Transverse colon (tissue), 4 donors: ENCODE measurements around the gene KXD1. TPM values are rescaled to one million over a fixed set of nuclear protein-coding genes. Genes with fewer than 3 reads are reported as not detected.
A peak's percentile ranks its signal among the peaks of the same experiment; 100 is the strongest.

Experiments used
- DNase-seq: peaks from one replicate; pipeline ENCODE4 v3.0.0-alpha.2; 2019
- H3K27ac ChIP-seq, 4 donors: fragments of 200-600 bp; sonication (generic); 2 replicates each; pipeline ENCODE4 v1.5.1; 2016 to 2018; ENCODE audit warnings: inconsistent platforms in 4 of 4
- H3K27me3 ChIP-seq: fragments of 200-600 bp; sonication (generic); 2 replicates; pipeline ENCODE4 v1.5.1; 2017; ENCODE audit warnings: inconsistent platforms
- H3K36me3 ChIP-seq, 4 donors: fragments of 200-600 bp; sonication (generic); 2 replicates each; pipeline ENCODE4 v1.5.1; 2017 to 2019; ENCODE audit warnings: inconsistent platforms in 4 of 4
- H3K4me1 ChIP-seq, 4 donors: fragments of 200-600 bp; sonication (generic); 2 replicates each; pipeline ENCODE4 v1.5.1; 2017 to 2020; ENCODE audit warnings: inconsistent platforms in 4 of 4
- H3K4me3 ChIP-seq, 4 donors: fragments of 200-600 bp; sonication (generic); 1 replicate in 1 of 4; 2 replicates in 3 of 4; pipeline versions ENCODE4 v1.5.1 to v1.6.1; 2017 to 2019; ENCODE audit warnings: inconsistent platforms in 4 of 4
- H3K9me3 ChIP-seq, 2 donors: fragments of 200-600 bp; sonication (generic); 2 replicates each; pipeline ENCODE4 v1.5.1; 2017 to 2019; ENCODE audit warnings: inconsistent platforms in 2 of 2
- EP300 ChIP-seq: sonication (generic); formaldehyde crosslinking; IDR thresholded peaks from one replicate; pipeline ENCODE4 v1.6.1; 2017; ENCODE audit warnings: antibody characterized with exemption, low read depth
- POLR2A ChIP-seq: fragments of 450-650 bp; IDR thresholded peaks from one replicate; pipeline ENCODE4 v1.6.1; 2016; ENCODE audit warnings: antibody characterized with exemption, mild to moderate bottlenecking, moderate library complexity
- POLR2AphosphoS5 ChIP-seq, 3 donors: sonication (generic); formaldehyde crosslinking; IDR thresholded peaks; one replicate each; pipeline ENCODE4 v1.6.1; 2016; ENCODE audit warnings: antibody characterized with exemption in 3 of 3
- WGBS, 2 donors: methylation state at CpG; one replicate each; pipeline ENCODE4 v1.1.5; 2018; ENCODE audit warnings: low coverage in 1 of 2; 5-methylcytosine and 5-hydroxymethylcytosine counted together
- in situ Hi-C, 4 donors: fragments of 200-750 bp; cut with MboI; loops; one replicate each; pipeline versions ENCODE4 v1.15.0 to v1.15.1; 2017; ENCODE audit warnings: low sequenced_read_pairs in 3 of 4, low pct_ligation_motif_present in 1 of 4, low pct_unique_long_range_greater_than_20kb in 1 of 4
- intact Hi-C: fragments of 100-400 bp; cut with DNase I; formaldehyde crosslinking; loops from one replicate; pipeline ENCODE4 v1.15.1; 2023; ENCODE audit warnings: low total_unique reads
- total RNA-seq, 4 donors: library from RNA; depleted of rRNA; stranded (reverse); fragments of >200 nt; gene quantifications; one replicate each; pipeline ENCODE4 v1.1.0, GENCODE V29; 2016
- TF ChIP-seq, protein P1 (sequence below), 5 experiments: fragments of 200-600 bp in 3 of 5; fragments of 450-650 bp in 2 of 5; sonication (generic) in 3 of 5; IDR thresholded peaks; 1 replicate in 2 of 5; 2 replicates in 3 of 5; pipeline ENCODE4 v1.5.1; 2016 to 2017; ENCODE audit warnings: antibody characterized with exemption in 5 of 5, inconsistent platforms in 3 of 5, mild to moderate bottlenecking in 2 of 5, moderate library complexity in 1 of 5

The KXD1 gene
- total RNA-seq, 4 donors from 2014 or later = 62.1 to 195 (median 98.0) TPM

- no peaks in the 10 kb centered on the region for H3K36me3 ChIP-seq
- H3K4me1 ChIP-seq = peaks cover 0 to 15% (median 7%) of the 10 kb centered on the region in 4 donors
- intact Hi-C loops (no loop called here), in situ Hi-C loops (loop anchor here in 1 of 4 donors (25.0 kb wide), 1 partner anchor 210 kb away; no protein-coding TSS in a partner anchor)
- TF ChIP-seq POLR2AphosphoS5 (IDR thresholded peaks at IDR 0.05) (no peak), EP300 (no peak), POLR2A (no peak)
- TF ChIP-seq, protein P1, sequence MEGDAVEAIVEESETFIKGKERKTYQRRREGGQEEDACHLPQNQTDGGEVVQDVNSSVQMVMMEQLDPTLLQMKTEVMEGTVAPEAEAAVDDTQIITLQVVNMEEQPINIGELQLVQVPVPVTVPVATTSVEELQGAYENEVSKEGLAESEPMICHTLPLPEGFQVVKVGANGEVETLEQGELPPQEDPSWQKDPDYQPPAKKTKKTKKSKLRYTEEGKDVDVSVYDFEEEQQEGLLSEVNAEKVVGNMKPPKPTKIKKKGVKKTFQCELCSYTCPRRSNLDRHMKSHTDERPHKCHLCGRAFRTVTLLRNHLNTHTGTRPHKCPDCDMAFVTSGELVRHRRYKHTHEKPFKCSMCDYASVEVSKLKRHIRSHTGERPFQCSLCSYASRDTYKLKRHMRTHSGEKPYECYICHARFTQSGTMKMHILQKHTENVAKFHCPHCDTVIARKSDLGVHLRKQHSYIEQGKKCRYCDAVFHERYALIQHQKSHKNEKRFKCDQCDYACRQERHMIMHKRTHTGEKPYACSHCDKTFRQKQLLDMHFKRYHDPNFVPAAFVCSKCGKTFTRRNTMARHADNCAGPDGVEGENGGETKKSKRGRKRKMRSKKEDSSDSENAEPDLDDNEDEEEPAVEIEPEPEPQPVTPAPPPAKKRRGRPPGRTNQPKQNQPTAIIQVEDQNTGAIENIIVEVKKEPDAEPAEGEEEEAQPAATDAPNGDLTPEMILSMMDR (IDR thresholded peaks at IDR 0.05) = no peak
- 75 to 86% methylated on average over 4 of the region's 4 CpGs for WGBS, 2 donors
- no peaks in the 10 kb centered on the region for H3K9me3 ChIP-seq
- H3K27me3 ChIP-seq = peaks cover 90% of the 10 kb centered on the region
- DNase-seq = no peak
- no peak overlapping the region for H3K4me3 ChIP-seq
- no peak overlapping the region for H3K27ac ChIP-seq
These were observed 44.2 kb downstream of the KXD1 start for GRCh38 chr19:18601875-18602274.

- no peak for DNase-seq
- Histone ChIP-seq H3K27ac (no peak overlapping the region), H3K4me1 (peaks cover 7 to 26% (median 16%) of the 10 kb centered on the region in 4 donors), H3K4me3 (no peak overlapping the region), H3K36me3 (no peaks in the 10 kb centered on the region), H3K27me3 (peaks cover 96% of the 10 kb centered on the region), H3K9me3 (no peaks in the 10 kb centered on the region)
- intact Hi-C loops (no loop called here), in situ Hi-C loops (loop anchor here in 1 of 4 donors (25.0 kb wide), 1 partner anchor 209 kb away; no protein-coding TSS in a partner anchor)
- TF ChIP-seq POLR2AphosphoS5 (IDR thresholded peaks at IDR 0.05) (no peak), POLR2A (no peak)
- TF ChIP-seq, protein P1 (IDR thresholded peaks at IDR 0.05) = peak in 2 of 5 experiments; percentile 19 to 26
- WGBS, 2 donors = 14 to 29% methylated on average over 1 to 13 of the region's 32 CpGs
These were observed 45.7 kb downstream of the KXD1 start for GRCh38 chr19:18603255-18603957.

DNA sequence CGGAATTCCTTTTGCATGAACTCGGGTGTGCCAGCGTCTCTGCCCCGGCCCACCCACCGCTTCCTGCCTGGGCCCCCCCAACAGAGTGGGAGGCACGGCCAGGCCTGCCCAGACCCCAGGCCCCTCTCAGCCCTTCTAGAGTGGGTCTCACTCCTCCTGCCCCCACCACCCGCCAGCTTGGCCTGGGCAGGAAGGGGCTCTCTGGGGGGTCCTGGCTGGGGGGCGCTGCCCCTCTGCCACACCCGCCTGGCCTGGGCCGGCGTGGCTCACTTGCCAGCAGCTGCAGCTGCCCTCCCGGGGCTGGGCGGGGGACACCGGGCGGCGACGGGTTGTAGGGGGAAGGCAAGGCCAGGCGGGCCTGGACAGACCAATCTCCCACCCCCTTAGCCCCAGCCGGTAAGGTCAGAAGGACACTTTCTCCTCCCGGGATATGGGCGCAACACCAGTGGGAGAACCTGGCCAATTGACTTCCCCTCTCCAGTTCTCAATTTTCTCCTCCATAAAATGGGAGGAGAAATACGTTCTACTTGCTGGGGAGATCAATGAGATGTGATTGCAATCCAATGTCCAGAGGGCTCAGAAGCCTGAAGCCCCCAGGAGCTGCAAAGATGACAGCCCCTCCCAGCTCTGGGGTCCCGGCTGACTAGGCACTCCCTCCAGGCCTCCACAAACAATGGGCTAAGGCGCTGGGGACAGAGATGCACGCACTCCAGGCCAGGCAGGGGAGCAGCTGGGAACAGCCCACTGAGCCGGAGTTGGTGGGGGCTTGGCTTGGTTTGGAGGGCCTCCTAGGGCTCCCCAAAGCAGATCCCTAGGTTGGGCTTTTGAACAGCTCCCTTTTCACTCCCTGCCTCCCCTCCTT, 46.5 kb downstream of the KXD1 start:
- H3K4me3 ChIP-seq = no peak overlapping the region
- in situ Hi-C loops = loop anchor here in 1 of 4 donors (25.0 kb wide), 1 partner anchor 208 kb away; no protein-coding TSS in a partner anchor
- TF ChIP-seq, protein P1 (IDR thresholded peaks at IDR 0.05) = no peak
- TF ChIP-seq POLR2AphosphoS5 (IDR thresholded peaks at IDR 0.05) (no peak), POLR2A (no peak)

DNA sequence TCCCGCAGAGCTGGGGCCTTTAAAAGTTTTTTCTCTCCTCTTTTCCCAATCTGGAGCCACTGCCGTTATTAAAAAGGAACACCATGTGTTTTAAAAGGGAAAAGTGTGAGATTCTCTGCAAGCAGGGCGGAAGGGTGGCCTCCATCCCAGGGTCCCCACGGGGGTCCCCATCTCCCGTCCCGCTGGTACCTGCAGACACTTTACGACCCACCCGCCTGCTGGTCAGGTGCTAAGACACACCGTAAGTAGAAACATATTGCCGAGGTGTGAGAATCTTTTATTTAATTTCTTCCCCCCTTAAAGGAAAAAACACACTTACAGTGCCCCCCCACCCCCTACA, 47.1 kb downstream of the KXD1 start:
- intact Hi-C loops (no loop called here), in situ Hi-C loops (loop anchor here in 1 of 4 donors (25.0 kb wide), 1 partner anchor 208 kb away; no protein-coding TSS in a partner anchor)
- no peak for DNase-seq
- no peak overlapping the region for H3K4me3 ChIP-seq
- H3K27ac ChIP-seq = no peak overlapping the region
- 17 to 24% methylated on average over 7 to 10 of the region's 10 CpGs for WGBS, 2 donors
- no peaks in the 10 kb centered on the region for H3K9me3 ChIP-seq
- peaks cover 7 to 26% (median 16%) of the 10 kb centered on the region in 4 donors for H3K4me1 ChIP-seq
- no peaks in the 10 kb centered on the region for H3K36me3 ChIP-seq
- H3K27me3 ChIP-seq = peaks cover 96% of the 10 kb centered on the region
- TF ChIP-seq POLR2A (no peak), EP300 (no peak), POLR2AphosphoS5 (IDR thresholded peaks at IDR 0.05) (no peak)
- TF ChIP-seq, protein P1 (IDR thresholded peaks at IDR 0.05) = no peak

More for the DNA sequence above, 46.5 kb downstream of the KXD1 start:
- intact Hi-C loops = no loop called here
- no peak overlapping the region for H3K27ac ChIP-seq
- WGBS, 2 donors = 18% methylated on average over 19 of the region's 26 CpGs; no CpG with 5 or more reads in 1 of the 2 donors
- H3K36me3 ChIP-seq = no peaks in the 10 kb centered on the region
- no peak for DNase-seq
- peaks cover 96% of the 10 kb centered on the region for H3K27me3 ChIP-seq
- peaks cover 7 to 26% (median 16%) of the 10 kb centered on the region in 4 donors for H3K4me1 ChIP-seq
- no peaks in the 10 kb centered on the region for H3K9me3 ChIP-seq
